ENCODE results near the gene NPL. TPM values are rescaled to one million over a fixed set of nuclear protein-coding genes. Genes with fewer than 3 reads are reported as not detected.

NPL gene
- 11.4 TPM for total RNA-seq

GRCh38 chr1:182789138-182790076 is at the start of gene NPL:
Gene NPL, plus strand, starts transcription at chr1:182789773. Its CDS starts 4,599 bp downstream, at chr1:182794372.

GRCh38 chr1:182839209-182840066 is 49.9 kb downstream of the NPL start, which contains the start of gene DHX9:
Gene DHX9, plus strand, starts transcription at chr1:182839347. Its CDS starts 3,220 bp downstream, at chr1:182842567.

Other genes with a start within 250 kb of the NPL start
- 8.7 TPM for gene RNASEL, start 200.5 kb upstream of the NPL start, total RNA-seq
- gene RGS16, start 185.4 kb upstream of the NPL start, total RNA-seq = 3.7 TPM
- gene RGS8, start 105.2 kb upstream of the NPL start, total RNA-seq = not detected
- 164 TPM for gene DHX9, start 49.6 kb downstream of the NPL start, total RNA-seq
- gene SHCBP1L, start 163.4 kb downstream of the NPL start, total RNA-seq = 0.29 TPM
- 236 TPM for gene LAMC1, start 233.6 kb downstream of the NPL start, total RNA-seq

Measured in metanephros (tissue), 1 donor.